ENCODE data around the gene RBM38. TPM values are rescaled to one million over a fixed set of nuclear protein-coding genes. Genes with fewer than 3 reads are reported as not detected.

Gene RBM38
- total and polyA plus RNA-seq, 9 donors: 6.3 to 77.6 (median 36.6) TPM

DNA sequence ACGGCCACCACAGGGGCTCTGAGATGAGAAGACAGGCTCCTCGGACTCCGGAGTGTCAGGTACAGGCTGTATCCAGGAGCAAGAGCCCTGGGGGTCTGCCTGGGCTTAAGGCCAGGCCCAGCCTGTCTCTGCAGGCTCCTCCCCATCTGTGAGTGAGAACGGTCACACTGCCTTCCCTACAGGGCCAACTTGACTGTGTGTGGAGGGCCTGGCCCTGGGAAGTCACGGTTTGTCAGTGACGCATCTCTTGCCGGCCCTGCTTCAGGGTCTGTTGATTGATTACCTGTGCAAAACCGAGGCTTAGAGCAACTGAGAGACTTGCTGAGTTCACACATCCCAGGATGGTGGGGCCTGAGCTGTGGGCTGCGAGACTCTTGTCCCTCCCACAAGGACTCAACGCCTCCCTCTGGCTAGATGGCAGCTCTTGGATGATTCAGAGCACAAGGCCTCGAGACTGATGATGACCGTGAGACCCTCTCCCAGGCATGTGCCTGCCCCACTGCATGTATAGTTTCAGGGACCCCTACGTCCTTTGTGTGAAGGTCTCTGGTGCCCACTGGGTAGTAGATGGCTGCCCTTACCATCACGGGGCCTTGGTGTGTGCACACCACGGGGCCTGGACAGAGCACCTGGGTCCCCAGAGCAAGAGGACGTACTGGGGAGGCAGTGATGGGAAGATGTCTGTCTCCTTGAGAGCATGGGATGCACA, 5.9 kb downstream of the RBM38 start:
- TF ChIP-seq EP300 (IDR thresholded peaks at IDR 0.05): no peak
- no peak for TF ChIP-seq POLR2A (IDR thresholded peaks at IDR 0.05)
- TF ChIP-seq, protein P1, sequence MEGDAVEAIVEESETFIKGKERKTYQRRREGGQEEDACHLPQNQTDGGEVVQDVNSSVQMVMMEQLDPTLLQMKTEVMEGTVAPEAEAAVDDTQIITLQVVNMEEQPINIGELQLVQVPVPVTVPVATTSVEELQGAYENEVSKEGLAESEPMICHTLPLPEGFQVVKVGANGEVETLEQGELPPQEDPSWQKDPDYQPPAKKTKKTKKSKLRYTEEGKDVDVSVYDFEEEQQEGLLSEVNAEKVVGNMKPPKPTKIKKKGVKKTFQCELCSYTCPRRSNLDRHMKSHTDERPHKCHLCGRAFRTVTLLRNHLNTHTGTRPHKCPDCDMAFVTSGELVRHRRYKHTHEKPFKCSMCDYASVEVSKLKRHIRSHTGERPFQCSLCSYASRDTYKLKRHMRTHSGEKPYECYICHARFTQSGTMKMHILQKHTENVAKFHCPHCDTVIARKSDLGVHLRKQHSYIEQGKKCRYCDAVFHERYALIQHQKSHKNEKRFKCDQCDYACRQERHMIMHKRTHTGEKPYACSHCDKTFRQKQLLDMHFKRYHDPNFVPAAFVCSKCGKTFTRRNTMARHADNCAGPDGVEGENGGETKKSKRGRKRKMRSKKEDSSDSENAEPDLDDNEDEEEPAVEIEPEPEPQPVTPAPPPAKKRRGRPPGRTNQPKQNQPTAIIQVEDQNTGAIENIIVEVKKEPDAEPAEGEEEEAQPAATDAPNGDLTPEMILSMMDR (IDR thresholded peaks at IDR 0.05): no peak
- H3K27me3 ChIP-seq: no peaks in the 10 kb centered on the region
- H3K9me3 ChIP-seq: no peaks in the 10 kb centered on the region
- no peaks in the 10 kb centered on the region for H3K36me3 ChIP-seq
- 79 to 88% (median 83%) methylated on average over 16 of the region's 16 CpGs for WGBS, 3 donors
- peaks cover 44% of the 10 kb centered on the region for H3K4me1 ChIP-seq (ENCODE audit: insufficient read depth)
- intact Hi-C loops (cut with DNase I): loop anchor here in 1 of 4 donors (10.0 kb wide), 1 partner anchor 198 kb away; no protein-coding TSS in a partner anchor
- DNase-seq: peak in 3 of 5 donors; percentile 24 to 43 (median 42)
- H3K4me3 ChIP-seq: no peak overlapping the region
- peak overlapping the region in 1 of 2 donors; percentile 68 for H3K27ac ChIP-seq

DNA sequence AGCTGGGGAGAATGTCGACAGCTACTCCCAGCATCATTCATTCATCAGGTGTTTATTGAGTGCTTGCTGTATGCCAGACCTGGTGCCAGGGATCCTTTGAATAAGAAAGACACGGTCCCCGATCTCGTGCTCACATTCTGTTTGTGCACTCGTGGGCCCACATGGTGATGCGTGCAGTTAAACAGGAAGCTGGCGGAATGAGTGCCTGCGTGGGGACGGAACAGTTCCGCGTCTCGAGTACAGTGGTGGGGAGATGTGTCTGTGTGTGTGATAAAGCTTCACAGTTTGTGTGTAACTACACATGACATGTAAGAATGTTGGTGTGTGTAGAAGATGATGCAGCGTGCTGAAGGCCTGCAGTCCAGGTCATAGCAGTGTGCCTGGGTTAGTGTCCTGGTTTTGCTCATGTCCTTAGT, 6.5 kb downstream of the RBM38 start:
- 34 to 57% (median 44%) methylated on average over 13 of the region's 13 CpGs for WGBS, 3 donors
- H3K27me3 ChIP-seq: no peaks in the 10 kb centered on the region
- H3K9me3 ChIP-seq: no peaks in the 10 kb centered on the region
- TF ChIP-seq, protein P1 (IDR thresholded peaks at IDR 0.05): no peak
- TF ChIP-seq EP300 (IDR thresholded peaks at IDR 0.05) (no peak), POLR2A (IDR thresholded peaks at IDR 0.05) (no peak)
- H3K4me1 ChIP-seq (ENCODE audit: insufficient read depth): peaks cover 44% of the 10 kb centered on the region
- peak in 4 of 5 donors; percentile 26 to 51 (median 42) for DNase-seq
- H3K36me3 ChIP-seq: no peaks in the 10 kb centered on the region
- peak overlapping the region in 1 of 2 donors; percentile 68 for H3K27ac ChIP-seq
- intact Hi-C loops (cut with DNase I): loop anchor here in 1 of 4 donors (10.0 kb wide), 1 partner anchor 197 kb away; no protein-coding TSS in a partner anchor
- H3K4me3 ChIP-seq: no peak overlapping the region

DNA sequence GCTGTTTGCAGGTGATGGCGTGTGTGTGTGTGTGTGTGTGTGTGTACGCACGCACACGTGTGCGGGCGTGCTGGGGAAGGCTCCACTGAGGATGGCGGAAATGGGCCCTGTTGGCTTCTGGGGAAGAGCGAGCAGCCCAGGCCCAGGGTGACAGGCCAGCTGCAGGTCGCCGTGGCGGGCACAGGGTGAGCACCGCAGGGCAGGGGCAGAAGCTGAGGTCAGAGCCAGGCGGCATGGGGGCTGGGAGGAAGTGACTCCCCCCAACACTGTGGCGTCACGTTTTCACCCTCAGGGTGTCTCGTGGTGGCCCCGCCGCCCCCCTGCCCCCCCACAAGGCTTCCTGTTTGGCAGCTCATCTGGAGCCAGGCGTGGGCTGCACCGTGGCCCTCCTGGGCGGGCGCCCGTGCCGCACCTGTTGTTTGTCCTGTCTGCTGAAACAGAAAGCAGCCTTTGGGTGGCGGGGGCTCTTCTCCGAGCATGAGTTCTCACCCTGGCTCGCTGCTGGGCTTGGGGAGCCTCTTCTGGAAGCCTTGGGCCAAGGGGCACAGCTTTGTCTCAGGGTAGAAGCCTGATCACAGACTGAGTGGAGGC, 7.1 kb downstream of the RBM38 start:
- Histone ChIP-seq H3K36me3 (no peaks in the 10 kb centered on the region), H3K4me1 (ENCODE audit: insufficient read depth) (peaks cover 44% of the 10 kb centered on the region), H3K9me3 (no peaks in the 10 kb centered on the region), H3K27ac (peak overlapping the region in 1 of 2 donors; percentile 68), H3K4me3 (peak overlapping the region; percentile 13), H3K27me3 (no peaks in the 10 kb centered on the region)
- TF ChIP-seq EP300 (IDR thresholded peaks at IDR 0.05) (no peak), POLR2A (IDR thresholded peaks at IDR 0.05) (peak; percentile 9)
- peak; percentile 77 to 90 (median 85) for DNase-seq
- WGBS, 3 donors: 20 to 44% (median 25%) methylated on average over 17 to 27 of the region's 27 CpGs
- intact Hi-C loops (cut with DNase I): loop anchor here in 1 of 4 donors (10.0 kb wide), 1 partner anchor 196 kb away; no protein-coding TSS in a partner anchor

DNA sequence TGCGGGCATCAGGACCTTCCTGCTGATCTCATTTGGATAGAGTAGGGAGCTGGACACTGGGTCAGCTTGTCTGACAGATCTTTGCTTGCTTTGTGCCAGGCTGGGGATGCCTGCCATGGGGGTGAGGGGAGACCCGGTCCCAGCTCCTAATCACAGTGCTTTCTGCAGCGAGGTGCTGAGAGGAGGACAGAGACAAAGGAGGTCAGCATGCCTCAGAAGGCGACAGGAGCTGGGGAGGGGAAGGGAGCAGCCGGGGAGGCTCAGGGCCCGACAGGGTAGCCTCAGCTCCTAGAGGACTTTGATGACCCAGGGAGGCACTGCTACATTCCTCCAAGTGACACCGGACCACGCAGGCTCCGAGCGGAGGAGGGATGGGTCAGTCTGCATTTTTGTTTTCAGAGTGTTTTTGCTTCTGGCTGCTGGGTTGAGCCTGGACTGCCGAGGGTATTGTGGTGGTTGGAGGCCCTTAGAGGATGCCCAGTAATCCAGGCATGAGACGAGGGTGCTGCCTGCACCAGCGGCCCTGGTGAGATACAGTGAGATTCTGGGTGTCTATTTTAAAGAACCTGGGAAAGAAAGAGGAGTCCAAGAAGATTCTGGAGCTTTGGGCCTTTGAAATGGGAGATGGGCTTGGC, 7.8 kb downstream of the RBM38 start:
- 19 to 39% (median 23%) methylated on average over 13 of the region's 13 CpGs for WGBS, 3 donors
- Histone ChIP-seq H3K9me3 (no peaks in the 10 kb centered on the region), H3K36me3 (no peaks in the 10 kb centered on the region)

More for the DNA sequence above, 7.8 kb downstream of the RBM38 start:
- DNase-seq: peak in 2 of 5 donors; percentile 20 to 40
- no peaks in the 10 kb centered on the region for H3K27me3 ChIP-seq
- peaks cover 42% of the 10 kb centered on the region for H3K4me1 ChIP-seq (ENCODE audit: insufficient read depth)
- H3K4me3 ChIP-seq: peak overlapping the region; percentile 17
- TF ChIP-seq POLR2A (IDR thresholded peaks at IDR 0.05) (no peak), EP300 (IDR thresholded peaks at IDR 0.05) (no peak)
- TF ChIP-seq, protein P1 (IDR thresholded peaks at IDR 0.05): no peak
- intact Hi-C loops (cut with DNase I): loop anchor here in 1 of 4 donors (10.0 kb wide), 1 partner anchor 196 kb away; no protein-coding TSS in a partner anchor
- peak overlapping the region in 1 of 2 donors; percentile 68 for H3K27ac ChIP-seq
